OCI-LY1 (cell line): ENCODE results near the gene GPR15.

ENCODE experiments used
- EZH2 ChIP-seq: fragments of 200-600 bp; sonication (generic), shearing (Covaris generic); IDR thresholded peaks from 2 replicates; pipeline ENCODE4 v1.8.0; 2017; ENCODE audit warnings: borderline replicate concordance, mixed run types, mild to moderate bottlenecking, antibody characterized with exemption, low read length, moderate library complexity, mixed read lengths
- TF ChIP-seq, protein P1 (sequence below): fragments of 200-600 bp; sonication (generic), shearing (Covaris generic); IDR thresholded peaks from 2 replicates; pipeline ENCODE4 v1.5.1; 2017; ENCODE audit warnings: mild to moderate bottlenecking, antibody characterized with exemption, low read length, moderate library complexity, mixed read lengths

DNA sequence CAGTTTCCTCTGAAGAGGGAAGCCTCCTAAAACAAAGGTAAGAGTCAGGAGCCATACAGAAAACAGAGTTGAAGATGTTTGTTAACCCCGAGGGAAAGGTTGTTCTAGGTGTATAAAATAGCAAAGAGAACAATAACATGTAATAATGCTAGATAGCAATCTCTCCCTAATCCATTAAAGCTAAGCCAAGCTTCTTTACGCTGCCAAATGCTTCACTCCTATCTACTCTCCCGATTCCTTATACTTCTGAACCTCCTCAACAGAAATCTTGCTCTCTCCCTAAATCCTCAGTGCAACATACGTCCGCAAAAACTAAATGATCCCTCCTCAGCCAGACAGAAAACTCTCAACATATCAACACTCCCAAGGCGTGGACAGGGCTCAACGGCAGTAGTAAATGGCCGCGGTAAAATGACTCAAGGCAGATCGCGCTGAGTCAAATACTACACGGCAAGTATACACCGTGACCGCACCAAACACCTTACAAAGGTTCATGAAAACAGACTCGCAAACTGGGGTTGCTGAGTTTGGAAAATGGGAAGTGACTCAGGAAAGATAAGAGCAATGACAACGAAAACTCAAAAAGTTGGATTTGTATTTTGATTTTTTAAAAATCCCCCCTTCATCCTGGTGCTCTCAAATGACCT is 9.8 kb upstream of the GPR15 start:
- TF ChIP-seq, protein P1, sequence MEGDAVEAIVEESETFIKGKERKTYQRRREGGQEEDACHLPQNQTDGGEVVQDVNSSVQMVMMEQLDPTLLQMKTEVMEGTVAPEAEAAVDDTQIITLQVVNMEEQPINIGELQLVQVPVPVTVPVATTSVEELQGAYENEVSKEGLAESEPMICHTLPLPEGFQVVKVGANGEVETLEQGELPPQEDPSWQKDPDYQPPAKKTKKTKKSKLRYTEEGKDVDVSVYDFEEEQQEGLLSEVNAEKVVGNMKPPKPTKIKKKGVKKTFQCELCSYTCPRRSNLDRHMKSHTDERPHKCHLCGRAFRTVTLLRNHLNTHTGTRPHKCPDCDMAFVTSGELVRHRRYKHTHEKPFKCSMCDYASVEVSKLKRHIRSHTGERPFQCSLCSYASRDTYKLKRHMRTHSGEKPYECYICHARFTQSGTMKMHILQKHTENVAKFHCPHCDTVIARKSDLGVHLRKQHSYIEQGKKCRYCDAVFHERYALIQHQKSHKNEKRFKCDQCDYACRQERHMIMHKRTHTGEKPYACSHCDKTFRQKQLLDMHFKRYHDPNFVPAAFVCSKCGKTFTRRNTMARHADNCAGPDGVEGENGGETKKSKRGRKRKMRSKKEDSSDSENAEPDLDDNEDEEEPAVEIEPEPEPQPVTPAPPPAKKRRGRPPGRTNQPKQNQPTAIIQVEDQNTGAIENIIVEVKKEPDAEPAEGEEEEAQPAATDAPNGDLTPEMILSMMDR, result no peak
- no peak for TF ChIP-seq EZH2
